AG04450 (cell line): ENCODE results near the gene FNDC11. TPM values are rescaled to one million over a fixed set of nuclear protein-coding genes. Genes with fewer than 3 reads are reported as not detected.

Experiments
- CTCF ChIA-PET: fragments of 300-600, 350-600 bp; formaldehyde crosslinking; extraction: SDS; loops from one replicate; lab custom pipeline; 2022; ENCODE audit warnings: antibody characterized with exemption, inconsistent platforms; lab: Charles Lee
- POLR2A ChIA-PET: fragments of 350-600 bp; formaldehyde crosslinking; extraction: SDS; loops from one replicate; lab custom pipeline; 2021; ENCODE audit warnings: antibody characterized with exemption, inconsistent platforms; lab: Yijun Ruan, JAX
- DNase-seq: peaks from one replicate; pipeline ENCODE4 v3.0.0-alpha.2; 2011; ENCODE audit warnings: low read depth, low spot score
- H3K27ac ChIP-seq: one replicate; pipeline ENCODE4 v1.5.1; 2012; ENCODE audit warnings: low read depth, low read length, control low read depth
- H3K27me3 ChIP-seq: one replicate; pipeline ENCODE4 v1.6.0; 2012; ENCODE audit warnings: low read length; ENCODE audit not compliant: control insufficient read depth, insufficient read depth
- H3K4me3 ChIP-seq: 2 replicates; pipeline ENCODE4 v1.5.1; 2011; ENCODE audit warnings: mild to moderate bottlenecking, low read depth, low read length, control low read depth
- H3K9me3 ChIP-seq: 2 replicates; pipeline ENCODE4 v1.5.1; 2012; ENCODE audit warnings: low read length; ENCODE audit not compliant: control insufficient read depth, insufficient read depth
- CTCF ChIP-seq: IDR thresholded peaks from 2 replicates; pipeline ENCODE4 v1.5.1; 2011; ENCODE audit warnings: low read depth, low read length, control low read depth, inconsistent platforms
- polyA plus RNA-seq: library from polyadenylated mRNA; depleted of rRNA; stranded (reverse); fragments of >200 nt; gene quantifications from 2 replicates; pipeline ENCODE4 v1.2.3, GENCODE V29; 2011

The FNDC11 gene
- polyA plus RNA-seq, 1 experiment, result 0.64 TPM

- Histone ChIP-seq H3K9me3 (no peaks in the 10 kb centered on the region; the same call in 1 of the 2 replicates), H3K4me3 (no peak overlapping the region), H3K27me3 (peaks cover 6% of the 10 kb centered on the region), H3K27ac (no peak overlapping the region)
- POLR2A ChIA-PET, result interaction anchor here (0.9 kb wide), 1 partner anchor 12 kb away, joined by 6 read pairs; no protein-coding TSS in a partner anchor
- no peak for DNase-seq
- CTCF ChIA-PET, result no interaction called here
- TF ChIP-seq CTCF, result no peak
Observed at GRCh38 chr20:63533388-63533787, 20.6 kb upstream of the FNDC11 start.

- peaks cover 6% of the 10 kb centered on the region for H3K27me3 ChIP-seq
- H3K9me3 ChIP-seq, result no peaks in the 10 kb centered on the region; the same call in 1 of the 2 replicates
- no peak for DNase-seq
- CTCF ChIA-PET, result no interaction called here
- POLR2A ChIA-PET, result interaction anchor here (1.4 kb wide), 1 partner anchor 13 kb away, joined by 5 read pairs; no protein-coding TSS in a partner anchor
- no peak overlapping the region for H3K27ac ChIP-seq
- no peak overlapping the region for H3K4me3 ChIP-seq
- no peak for TF ChIP-seq CTCF
Observed at GRCh38 chr20:63533871-63534393, 20.0 kb upstream of the FNDC11 start.

GRCh38 chr20:63534427-63534830 lies 19.5 kb upstream of the FNDC11 start:
- H3K27me3 ChIP-seq, result peaks cover 6% of the 10 kb centered on the region
- DNase-seq, result no peak
- ChIA-PET CTCF (no interaction called here), POLR2A (interaction anchor here (1.4 kb wide), 1 partner anchor 13 kb away, joined by 5 read pairs; no protein-coding TSS in a partner anchor)
- no peak overlapping the region for H3K4me3 ChIP-seq
- no peaks in the 10 kb centered on the region; the same call in 1 of the 2 replicates for H3K9me3 ChIP-seq
- TF ChIP-seq CTCF, result no peak
- no peak overlapping the region for H3K27ac ChIP-seq

- DNase-seq, result no peak
Observed at GRCh38 chr20:63534831-63535651, 18.9 kb upstream of the FNDC11 start.

More at GRCh38 chr20:63534831-63535651, 18.9 kb upstream of the FNDC11 start:
- H3K4me3 ChIP-seq, result no peak overlapping the region
- no peak for TF ChIP-seq CTCF
- peaks cover 6% of the 10 kb centered on the region for H3K27me3 ChIP-seq
- no peak overlapping the region for H3K27ac ChIP-seq
- ChIA-PET CTCF (no interaction called here), POLR2A (interaction anchor here (1.3 to 1.4 kb wide), 2 partner anchors 14 kb away, joined by 3 to 5 read pairs; no protein-coding TSS in a partner anchor)
- no peaks in the 10 kb centered on the region; the same call in 1 of the 2 replicates for H3K9me3 ChIP-seq
